Smooth muscle cell of trachea (primary cell): ENCODE measurements around the gene SNN. TPM values are rescaled to one million over a fixed set of nuclear protein-coding genes. Genes with fewer than 3 reads are reported as not detected.

Experiments used
- total RNA-seq: library from RNA; depleted of rRNA; stranded (reverse); fragments of >200 nt; gene quantifications from 2 replicates; pipeline ENCODE4 v1.2.1, GENCODE V29; 2014

The SNN gene
- total RNA-seq: 20.1 and 28.4 TPM in 2 replicates

GRCh38 chr16:11667824-11668622 lies at the start of gene SNN:
Gene SNN, plus strand, starts transcription at chr16:11668455. Its CDS starts 7,605 bp downstream, at chr16:11676060.

Other genes with a start within 250 kb of the SNN start
- gene LITAF, start 81.5 kb upstream of the SNN start, total RNA-seq: 53.7 and 151 TPM in 2 replicates
- gene TXNDC11, start 74.4 kb downstream of the SNN start, total RNA-seq: 25.7 and 26.1 TPM in 2 replicates
- gene ZC3H7A, start 128.8 kb downstream of the SNN start, total RNA-seq: 40.9 and 67.8 TPM in 2 replicates
- gene RSL1D1, start 183.1 kb downstream of the SNN start, total RNA-seq: 70.8 and 74.9 TPM in 2 replicates
- gene GSPT1, start 247.5 kb downstream of the SNN start, total RNA-seq: 78.4 and 95.4 TPM in 2 replicates